ENCODE results near the gene PVALB. TPM values are rescaled to one million over a fixed set of nuclear protein-coding genes. Genes with fewer than 3 reads are reported as not detected.

Gene PVALB
- polyA plus RNA-seq, 1 of the 3 experiments (the other 2 are of a cell fraction), result not detected

- H3K79me2 ChIP-seq (ENCODE audit: insufficient read depth), result no peaks in the 10 kb centered on the region
- H3K9ac ChIP-seq, result no peak overlapping the region
- no peaks in the 10 kb centered on the region for H3K36me3 ChIP-seq (replicated peaks in 1 of 2; ENCODE audit: control insufficient read depth in 1 of 2, insufficient read depth in 2 of 2, low read length in 1 of 2)
- H4K20me1 ChIP-seq (ENCODE audit: insufficient read depth), result no peaks in the 10 kb centered on the region
- TF ChIP-seq TCF12 (IDR thresholded peaks at IDR 0.05), result no peak
- no peak for TF ChIP-seq IRF3 (IDR thresholded peaks at IDR 0.05; ENCODE audit: low read depth, low read length)
- no peak for TF ChIP-seq TEAD4 (IDR thresholded peaks at IDR 0.05; ENCODE audit: borderline replicate concordance, insufficient read depth)
- no peak for TF ChIP-seq ZBTB33 (IDR thresholded peaks at IDR 0.05; ENCODE audit: borderline replicate concordance, low read depth)
- no peak for TF ChIP-seq TAF1 (IDR thresholded peaks at IDR 0.05; ENCODE audit: borderline replicate concordance, low read depth, low read length)
- TF ChIP-seq JUND (IDR thresholded peaks at IDR 0.05), result no peak
- no peak for TF ChIP-seq YY1 (IDR thresholded peaks at IDR 0.05; ENCODE audit: low read depth)
- no peak for TF ChIP-seq CTCF (IDR thresholded peaks at IDR 0.05)
- TF ChIP-seq NFIC (IDR thresholded peaks at IDR 0.05; ENCODE audit: borderline replicate concordance), result no peak
- no peak for TF ChIP-seq PBX3 (IDR thresholded peaks at IDR 0.05)
- TF ChIP-seq SMC3 (IDR thresholded peaks at IDR 0.05; ENCODE audit: low read depth, low read length), result no peak
- TF ChIP-seq RFX5 (IDR thresholded peaks at IDR 0.05; ENCODE audit: low read length), result no peak
- no peak for TF ChIP-seq SIN3A (IDR thresholded peaks at IDR 0.05; ENCODE audit: borderline replicate concordance, low read depth, low read length)
- no peak for DNase-seq
- H2AFZ ChIP-seq (ENCODE audit: low read depth), result no peak overlapping the region
- H3K4me3 ChIP-seq (ENCODE audit: low read depth in 2 of 2, low read length in 1 of 2), result no peak overlapping the region
- ChIA-PET CTCF (interaction anchor here (1.0 to 5.3 kb wide), 5 partner anchors 12 to 299 kb away, joined by 3 to 85 read pairs (median 3); no protein-coding TSS in a partner anchor), POLR2A (no interaction called here)
- no peaks in the 10 kb centered on the region for H3K9me3 ChIP-seq
- no peak overlapping the region for H3K27ac ChIP-seq (ENCODE audit: low read depth in 2 of 2, low read length in 1 of 2)
- whole genome bisulfite sequencing (ENCODE audit: low lambda C conversion rate), result 53% methylated on average over 5 of the region's 5 CpGs
- peaks cover 0 to 7% of the 10 kb centered on the region in 2 experiments; a peak in 1 of 4 replicates for H3K4me1 ChIP-seq (ENCODE audit: control insufficient read depth in 1 of 2, insufficient read depth in 2 of 2, low read depth in 1 of 2, low read length in 1 of 2)
- H3F3A ChIP-seq (replicated peaks; ENCODE audit: insufficient read depth), result no peaks in the 10 kb centered on the region
- no peaks in the 10 kb centered on the region for H3K9me2 ChIP-seq
- H3K27me3 ChIP-seq (ENCODE audit: insufficient read depth), result peaks cover 40% of the 10 kb centered on the region
- no peak overlapping the region for H3K4me2 ChIP-seq
These were observed 29.4 kb upstream of the PVALB start for GRCh38 chr22:36846271-36846670.

All from SK-N-SH (cell line).